DND-41 (cell line): ENCODE data around the gene MBNL2.
A peak's percentile ranks its signal among the peaks of the same experiment; 100 is the strongest.

Experiments
- ATAC-seq: fragments of 200-7000 bp; cut with Tn5 transposase; 3 replicates; pipeline ENCODE4 v1.9.1; 2021; ENCODE audit warnings: low read depth; ENCODE audit not compliant: insufficient read depth
- DNase-seq: peaks from one replicate; pipeline ENCODE4 v3.0.0-alpha.2; 2020
- H2AFZ ChIP-seq: 2 replicates; pipeline ENCODE4 v1.6.0; 2012; ENCODE audit warnings: low read depth, low read length
- H3K27ac ChIP-seq: 2 replicates; pipeline ENCODE4 v1.5.1; 2012; ENCODE audit warnings: low read length, inconsistent platforms
- H3K27me3 ChIP-seq: fragments of 200-600 bp; sonication (generic); 2 replicates; pipeline ENCODE4 v1.6.0; 2012; ENCODE audit warnings: low read length, mild to moderate bottlenecking, inconsistent platforms; ENCODE audit not compliant: insufficient read depth, poor library complexity
- H3K36me3 ChIP-seq: 2 replicates; pipeline ENCODE4 v1.5.1; 2012; ENCODE audit warnings: low read length, inconsistent platforms; ENCODE audit not compliant: insufficient read depth
- H3K4me1 ChIP-seq: 2 replicates; pipeline ENCODE4 v1.5.1; 2012; ENCODE audit warnings: mild to moderate bottlenecking, low read length; ENCODE audit not compliant: insufficient read depth
- H3K4me2 ChIP-seq: 2 replicates; pipeline ENCODE4 v1.6.0; 2012; ENCODE audit warnings: mild to moderate bottlenecking, moderate library complexity, low read length, inconsistent platforms; ENCODE audit not compliant: insufficient read depth
- H3K4me3 ChIP-seq, 2 experiments: fragments of 200-600 bp in 1 of 2; shearing (Covaris generic) in 1 of 2; 2 replicates each; pipeline ENCODE4 v1.5.1; 2012 to 2016; ENCODE audit warnings: inconsistent platforms in 2 of 2, low read length in 2 of 2, mild to moderate bottlenecking in 2 of 2, low read depth in 1 of 2, moderate library complexity in 1 of 2
- H3K79me2 ChIP-seq: 2 replicates; pipeline ENCODE4 v1.6.0; 2012; ENCODE audit warnings: low read length, inconsistent platforms; ENCODE audit not compliant: insufficient read depth
- H3K9ac ChIP-seq: 2 replicates; pipeline ENCODE4 v1.6.0; 2012; ENCODE audit warnings: low read depth, mild to moderate bottlenecking, inconsistent platforms, low read length, moderate library complexity
- H3K9me3 ChIP-seq: 2 replicates; pipeline ENCODE4 v1.5.1; 2012; ENCODE audit warnings: low read length, moderate library complexity, mild to moderate bottlenecking, inconsistent platforms; ENCODE audit not compliant: insufficient read depth, severe bottlenecking
- H4K20me1 ChIP-seq: 2 replicates; pipeline ENCODE4 v1.6.0; 2012; ENCODE audit warnings: low read length; ENCODE audit not compliant: insufficient read depth
- CTCF ChIP-seq: IDR thresholded peaks from 2 replicates; pipeline ENCODE4 v1.5.1; 2012; ENCODE audit warnings: borderline replicate concordance, low read length, moderate library complexity, mild to moderate bottlenecking; ENCODE audit not compliant: poor library complexity, severe bottlenecking; ENCODE audit errors: extremely low read depth
- EZH2 ChIP-seq: IDR thresholded peaks from 3 replicates; pipeline ENCODE4 v1.6.1; 2012; ENCODE audit warnings: borderline replicate concordance, low read depth, mild to moderate bottlenecking, moderate library complexity, low read length, inconsistent platforms; ENCODE audit not compliant: severe bottlenecking

MBNL2 gene

DNA sequence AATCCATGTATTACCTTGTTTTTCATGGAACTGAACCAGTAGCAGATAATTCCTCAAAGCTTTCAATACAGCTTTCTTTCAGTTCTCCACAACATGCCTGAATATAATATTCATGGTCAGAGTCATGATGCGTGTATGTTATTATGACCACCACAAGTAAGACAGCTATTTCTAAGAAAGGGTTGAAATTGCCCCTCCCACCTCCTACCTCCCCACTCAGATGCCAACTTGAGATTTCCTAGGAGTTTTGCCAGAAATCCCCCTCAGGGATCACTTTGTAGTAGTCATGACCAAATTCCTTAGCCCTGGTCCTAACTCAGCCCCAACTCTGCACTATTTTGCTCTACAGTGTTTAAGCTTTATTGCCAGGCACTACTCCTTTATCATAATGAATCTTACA is 141.9 kb downstream of the MBNL2 start:
- DNase-seq: no peak
- Histone ChIP-seq H3K79me2 (no peaks in the 10 kb centered on the region), H3K4me3 (no peak overlapping the region), H2AFZ (no peak overlapping the region), H3K36me3 (no peaks in the 10 kb centered on the region), H3K27ac (no peak overlapping the region), H4K20me1 (no peaks in the 10 kb centered on the region), H3K4me2 (no peak overlapping the region), H3K9ac (no peak overlapping the region), H3K9me3 (no peaks in the 10 kb centered on the region), H3K27me3 (no peaks in the 10 kb centered on the region), H3K4me1 (peaks cover 6% of the 10 kb centered on the region)
- ATAC-seq: no peak
- TF ChIP-seq EZH2: no peak
- no peak for TF ChIP-seq CTCF

GRCh38 chr13:97364827-97365226 is 142.7 kb downstream of the MBNL2 start:
- no peaks in the 10 kb centered on the region for H3K27me3 ChIP-seq
- DNase-seq: no peak
- no peak overlapping the region for H3K4me3 ChIP-seq
- no peak overlapping the region for H3K9ac ChIP-seq
- H3K4me1 ChIP-seq: peaks cover 10% of the 10 kb centered on the region
- H3K79me2 ChIP-seq: no peaks in the 10 kb centered on the region
- H3K36me3 ChIP-seq: no peaks in the 10 kb centered on the region
- TF ChIP-seq EZH2 (no peak), CTCF (no peak)
- H4K20me1 ChIP-seq: no peaks in the 10 kb centered on the region
- no peaks in the 10 kb centered on the region for H3K9me3 ChIP-seq
- H2AFZ ChIP-seq: no peak overlapping the region
- H3K4me2 ChIP-seq: no peak overlapping the region
- no peak for ATAC-seq
- no peak overlapping the region for H3K27ac ChIP-seq

DNA sequence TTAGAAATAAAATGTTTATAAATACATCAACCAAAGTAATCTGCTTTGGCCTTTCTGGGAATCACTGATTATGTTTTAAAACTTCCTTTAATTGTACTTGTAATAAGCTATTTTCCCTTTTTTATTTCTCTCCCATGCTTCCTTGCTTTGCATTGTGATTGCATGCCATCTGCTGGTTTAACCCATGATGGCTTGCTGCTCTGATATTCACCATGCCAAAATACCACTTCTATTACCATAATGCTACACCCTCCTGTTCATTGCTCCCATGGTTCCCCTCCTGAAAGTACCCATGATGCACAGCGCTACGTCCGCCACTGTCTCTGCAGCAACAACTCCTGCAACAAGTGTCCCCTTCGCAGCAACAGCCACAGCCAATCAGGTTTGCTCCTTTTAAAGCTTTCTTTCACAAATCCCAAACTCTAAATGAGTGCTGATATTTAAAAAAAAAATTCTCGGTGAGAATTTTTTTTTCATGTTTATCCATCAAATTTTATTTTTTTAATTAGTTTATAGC is 144.1 kb downstream of the MBNL2 start:
- peak; percentile 18; the same call in 1 of the 3 replicates for ATAC-seq
- Histone ChIP-seq H3K79me2 (no peaks in the 10 kb centered on the region), H2AFZ (no peak overlapping the region), H3K9me3 (no peaks in the 10 kb centered on the region), H3K27me3 (no peaks in the 10 kb centered on the region), H3K9ac (no peak overlapping the region), H3K27ac (no peak overlapping the region), H4K20me1 (no peaks in the 10 kb centered on the region), H3K4me2 (no peak overlapping the region), H3K4me1 (peaks cover 13% of the 10 kb centered on the region), H3K36me3 (no peaks in the 10 kb centered on the region), H3K4me3 (no peak overlapping the region)
- no peak for DNase-seq
- no peak for TF ChIP-seq EZH2
- peak; percentile 48 for TF ChIP-seq CTCF
